GM12875 (cell line): ENCODE data around the gene FAM209B.

Experiments used
- H3K4me3 ChIP-seq: one replicate; pipeline ENCODE4 v1.5.1; 2011; ENCODE audit warnings: low read depth, low read length, control low read depth
- CTCF ChIP-seq: IDR thresholded peaks from 2 replicates; pipeline ENCODE4 v1.5.1; 2011; ENCODE audit warnings: low read depth, mild to moderate bottlenecking, control low read depth, inconsistent platforms, low read length, moderate library complexity, borderline replicate concordance; ENCODE audit not compliant: insufficient read depth

FAM209B gene

DNA sequence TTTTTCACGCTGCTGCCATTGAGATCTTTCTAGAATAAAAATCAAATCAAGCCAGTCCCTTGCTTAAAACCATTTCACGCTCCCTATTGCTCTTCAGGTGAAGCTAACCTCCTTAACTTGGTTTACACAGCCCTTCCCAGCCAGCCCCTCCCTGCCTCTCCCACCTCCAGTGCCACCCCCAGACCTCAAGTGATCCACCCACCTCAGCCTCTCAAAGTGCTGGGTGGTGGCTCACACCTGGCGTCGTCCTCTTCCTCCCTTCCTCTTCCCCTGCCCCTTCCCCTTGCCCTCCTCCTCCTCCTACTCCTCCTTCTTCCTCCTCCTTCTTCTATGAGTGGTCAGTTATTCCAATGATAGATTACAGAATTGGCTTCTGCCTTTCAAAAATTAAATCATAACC lies 42.9 kb downstream of the FAM209B start:
- H3K4me3 ChIP-seq, result no peak overlapping the region
- TF ChIP-seq CTCF, result no peak

- no peak overlapping the region for H3K4me3 ChIP-seq
- TF ChIP-seq CTCF, result no peak
Measured at GRCh38 chr20:56579301-56579710, 46.3 kb downstream of the FAM209B start.

- H3K4me3 ChIP-seq, result no peak overlapping the region
- no peak for TF ChIP-seq CTCF
Measured at GRCh38 chr20:56580226-56580625, 47.2 kb downstream of the FAM209B start.

DNA sequence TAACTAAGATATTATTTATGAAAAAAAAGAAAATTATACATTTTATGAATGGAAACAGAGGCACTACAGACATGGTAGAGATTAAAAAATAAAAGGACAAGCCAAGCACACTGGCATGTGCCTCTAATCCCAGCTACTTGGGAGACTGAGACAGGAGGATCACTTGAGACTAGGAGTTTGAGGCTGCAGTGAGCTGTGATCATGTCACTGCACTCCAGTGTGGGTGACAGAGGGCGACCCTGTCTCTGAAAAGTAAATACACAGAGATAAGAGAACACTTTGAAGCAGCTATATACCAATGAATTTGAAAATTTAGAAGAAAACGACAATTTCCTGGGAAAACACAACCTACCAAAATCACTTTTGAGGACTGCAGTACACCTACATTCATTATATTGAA lies 48.7 kb downstream of the FAM209B start:
- no peak overlapping the region for H3K4me3 ChIP-seq
- no peak for TF ChIP-seq CTCF

GRCh38 chr20:56582542-56582941 lies 49.5 kb downstream of the FAM209B start:
- TF ChIP-seq CTCF, result no peak
- no peak overlapping the region for H3K4me3 ChIP-seq

DNA sequence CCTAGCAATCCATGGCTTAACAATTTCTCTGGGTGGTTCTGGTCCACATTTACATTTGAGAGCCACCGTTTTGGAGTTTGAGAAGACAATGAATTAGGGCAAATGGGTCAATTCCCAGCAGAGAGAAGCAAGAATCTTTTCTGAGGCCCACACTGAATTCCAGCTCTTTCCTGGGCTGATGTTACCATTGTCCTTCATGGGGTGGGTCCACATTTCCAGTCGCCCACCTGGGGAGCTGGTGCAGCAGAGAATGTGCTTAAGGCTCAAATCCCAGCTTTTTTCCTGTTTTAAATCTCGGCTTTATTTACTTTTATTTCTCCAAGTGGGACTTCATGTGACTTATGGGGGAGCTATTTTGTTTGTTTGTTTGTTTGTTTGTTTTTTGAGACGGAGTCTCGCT lies 51.9 kb downstream of the FAM209B start:
- no peak overlapping the region for H3K4me3 ChIP-seq
- TF ChIP-seq CTCF, result no peak
